Measurements from ENCODE around the gene CDK5. TPM values are rescaled to one million over a fixed set of nuclear protein-coding genes. Genes with fewer than 3 reads are reported as not detected.

Gene CDK5
- polyA plus RNA-seq, 2 of the 4 experiments (the other 2 are of a cell fraction), result 29.6 to 51.0 TPM

GRCh38 chr7:151024435-151025056 lies 33.2 kb downstream of the CDK5 start, which contains the start of gene ATG9B (continued):
- TF ChIP-seq JUN (IDR thresholded peaks at IDR 0.05), result no peak

- TF ChIP-seq E2F6 (IDR thresholded peaks at IDR 0.05; ENCODE audit: borderline replicate concordance, low read depth), result no peak
- no peak for TF ChIP-seq RAD21 (conservative IDR thresholded peaks at IDR 0.05 in 1 of 2, IDR thresholded peaks at IDR 0.05 in 1 of 2)
- no peak for TF ChIP-seq TFCP2L1 (CRISPR knock-in tag; IDR thresholded peaks at IDR 0.05)
- TF ChIP-seq MYC (IDR thresholded peaks at IDR 0.05; ENCODE audit: borderline replicate concordance, low read length), result no peak
- no peak for TF ChIP-seq TP53 (CRISPR knock-in tag; IDR thresholded peaks at IDR 0.05)
- TF ChIP-seq FOSB (CRISPR knock-in tag; IDR thresholded peaks at IDR 0.05), result no peak
- no peak for TF ChIP-seq KDM1A (IDR thresholded peaks at IDR 0.05; ENCODE audit: low read depth)
- no peak for TF ChIP-seq ZNF302 (CRISPR knock-in tag; IDR thresholded peaks at IDR 0.05)
- no peak for TF ChIP-seq GATA3 (IDR thresholded peaks at IDR 0.05; ENCODE audit: borderline replicate concordance)
- TF ChIP-seq BHLHE40 (IDR thresholded peaks at IDR 0.05; ENCODE audit: low read depth, low read length), result no peak
- TF ChIP-seq CBX2 (IDR thresholded peaks at IDR 0.05; ENCODE audit: borderline replicate concordance, low read depth), result no peak
- TF ChIP-seq SREBF2 (IDR thresholded peaks at IDR 0.05), result no peak
- TF ChIP-seq EHF (CRISPR knock-in tag; IDR thresholded peaks at IDR 0.05), result no peak
- 78% methylated on average over 10 of the region's 10 CpGs for WGBS (ENCODE audit: missing lambda C conversion rate)
Observed at GRCh38 chr7:151023232-151023631, 34.5 kb downstream of the CDK5 start.

GRCh38 chr7:151020231-151020630 lies 37.5 kb downstream of the CDK5 start:
- DNase-seq (ENCODE audit: low read depth in 1 of 2, low spot score in 1 of 2) (no peak), FAIRE-seq (no peak), ATAC-seq (peak in 1 of 2 experiments; percentile 4; a peak in 1 of 6 replicates)
- H3K4me1 ChIP-seq, result peaks cover 6% of the 10 kb centered on the region; the same call in 2 of the 3 replicates
- WGBS (ENCODE audit: missing lambda C conversion rate), result 75% methylated on average over 7 of the region's 7 CpGs
- no peak overlapping the region for H3K4me3 ChIP-seq
- no peak for TF ChIP-seq REST (IDR thresholded peaks at IDR 0.05)
- TF ChIP-seq HOXB13 (CRISPR knock-in tag; IDR thresholded peaks at IDR 0.05; ENCODE audit: low read depth), result no peak
- no peak for TF ChIP-seq PBX3 (IDR thresholded peaks at IDR 0.05)
- TF ChIP-seq CTCF (IDR thresholded peaks at IDR 0.05), result no peak
- no peak for TF ChIP-seq HES2 (IDR thresholded peaks at IDR 0.05)
- no peak for TF ChIP-seq JUN (IDR thresholded peaks at IDR 0.05)
- TF ChIP-seq FOXS1 (CRISPR knock-in tag; IDR thresholded peaks at IDR 0.05), result no peak
- TF ChIP-seq RFX5 (IDR thresholded peaks at IDR 0.05), result no peak
- TF ChIP-seq MAFK (IDR thresholded peaks at IDR 0.05; ENCODE audit: partially characterized antibody), result no peak
- no peak for TF ChIP-seq TFCP2L1 (CRISPR knock-in tag; IDR thresholded peaks at IDR 0.05)
- TF ChIP-seq PHF8 (IDR thresholded peaks at IDR 0.05; ENCODE audit: borderline replicate concordance, low read depth), result no peak
- TF ChIP-seq CHD4 (IDR thresholded peaks at IDR 0.05; ENCODE audit: borderline replicate concordance), result no peak
- no peak for TF ChIP-seq POLR2A (IDR thresholded peaks at IDR 0.05; ENCODE audit: low read length)
- no peak for TF ChIP-seq BCL3 (IDR thresholded peaks at IDR 0.05)
- H3K9me3 ChIP-seq, result no peaks in the 10 kb centered on the region
- no peak overlapping the region for H3K27ac ChIP-seq
- ChIA-PET POLR2A (no interaction called here), CTCF (interaction anchor here (0.6 to 9.0 kb wide), 13 partner anchors 8 to 1770 kb away, joined by 3 to 110 read pairs (median 20); partner anchors contain the start of gene ABCB8)
- H3K4me2 ChIP-seq, result no peak overlapping the region

More at GRCh38 chr7:151023232-151023631, 34.5 kb downstream of the CDK5 start:
- Histone ChIP-seq H3K4me2 (no peak overlapping the region), H3K4me1 (peaks cover 17% of the 10 kb centered on the region; the same call in 2 of the 3 replicates), H3K9me3 (no peaks in the 10 kb centered on the region), H3K4me3 (no peak overlapping the region), H3K27ac (no peak overlapping the region)
- ChIA-PET CTCF (interaction anchor here (1.2 to 9.0 kb wide), 8 partner anchors 9 to 125 kb away, joined by 3 to 110 read pairs (median 4); no protein-coding TSS in a partner anchor), POLR2A (no interaction called here)
- ATAC-seq (no peak), FAIRE-seq (no peak), DNase-seq (ENCODE audit: low read depth in 1 of 2, low spot score in 1 of 2) (no peak)

All from A549 (cell line).